HFFc6 (cell line): ENCODE results near the gene FUT3. TPM values are rescaled to one million over a fixed set of nuclear protein-coding genes. Genes with fewer than 3 reads are reported as not detected.

Experiments used
- DNase-seq: peaks from one replicate; pipeline ENCODE4 v3.0.0-alpha.2; 2018
- H3K27ac Mint-ChIP-seq: 2 replicates; pipeline ENCODE4 v1.8.0; 2020; ENCODE audit warnings: mild to moderate bottlenecking, mixed read lengths
- H3K27me3 Mint-ChIP-seq: 2 replicates; pipeline ENCODE4 v1.8.0; 2021; ENCODE audit warnings: mild to moderate bottlenecking, moderate library complexity, mixed read lengths; ENCODE audit not compliant: insufficient read depth
- H3K36me3 Mint-ChIP-seq: 2 replicates; pipeline ENCODE4 v1.8.0; 2021; ENCODE audit warnings: low read depth, mixed read lengths
- H3K4me1 Mint-ChIP-seq: 2 replicates; pipeline ENCODE4 v1.8.0; 2020; ENCODE audit warnings: low read depth, mixed read lengths
- H3K4me3 Mint-ChIP-seq: 2 replicates; pipeline ENCODE4 v1.8.0; 2020; ENCODE audit warnings: mild to moderate bottlenecking, moderate library complexity, mixed read lengths
- H3K9me3 Mint-ChIP-seq: 2 replicates; pipeline ENCODE4 v1.8.0; 2020; ENCODE audit warnings: mild to moderate bottlenecking, mixed read lengths
- CTCF ChIP-seq: fragments of 200-600 bp; sonication (generic); IDR thresholded peaks from 2 replicates; pipeline ENCODE4 v1.5.0; 2021; ENCODE audit warnings: antibody characterized with exemption, mild to moderate bottlenecking
- total RNA-seq, 6 experiments: library from RNA; stranded (reverse); fragmentation: NEBNext Ultra II Directional; extraction: Animal tissue kit (Norgen Biotek cat#: 25700); gene quantifications; 2 replicates in 1 of 6; 3 replicates in 5 of 6; pipeline ENCODE4 v1.2.3, GENCODE V29; 2021

Gene FUT3
- total RNA-seq, 6 experiments from 2014 or later = not detected

GRCh38 chr19:5831159-5831558 is 20.1 kb downstream of the FUT3 start:
- H3K36me3 Mint-ChIP-seq = peaks cover 4% of the 10 kb centered on the region; the same call in 1 of the 2 replicates
- no peak overlapping the region for H3K4me3 Mint-ChIP-seq
- H3K27ac Mint-ChIP-seq = no peak overlapping the region
- DNase-seq = no peak
- no peak for TF ChIP-seq CTCF
- no peaks in the 10 kb centered on the region for H3K4me1 Mint-ChIP-seq
- H3K9me3 Mint-ChIP-seq = no peaks in the 10 kb centered on the region
- peaks cover 56% of the 10 kb centered on the region for H3K27me3 Mint-ChIP-seq

DNA sequence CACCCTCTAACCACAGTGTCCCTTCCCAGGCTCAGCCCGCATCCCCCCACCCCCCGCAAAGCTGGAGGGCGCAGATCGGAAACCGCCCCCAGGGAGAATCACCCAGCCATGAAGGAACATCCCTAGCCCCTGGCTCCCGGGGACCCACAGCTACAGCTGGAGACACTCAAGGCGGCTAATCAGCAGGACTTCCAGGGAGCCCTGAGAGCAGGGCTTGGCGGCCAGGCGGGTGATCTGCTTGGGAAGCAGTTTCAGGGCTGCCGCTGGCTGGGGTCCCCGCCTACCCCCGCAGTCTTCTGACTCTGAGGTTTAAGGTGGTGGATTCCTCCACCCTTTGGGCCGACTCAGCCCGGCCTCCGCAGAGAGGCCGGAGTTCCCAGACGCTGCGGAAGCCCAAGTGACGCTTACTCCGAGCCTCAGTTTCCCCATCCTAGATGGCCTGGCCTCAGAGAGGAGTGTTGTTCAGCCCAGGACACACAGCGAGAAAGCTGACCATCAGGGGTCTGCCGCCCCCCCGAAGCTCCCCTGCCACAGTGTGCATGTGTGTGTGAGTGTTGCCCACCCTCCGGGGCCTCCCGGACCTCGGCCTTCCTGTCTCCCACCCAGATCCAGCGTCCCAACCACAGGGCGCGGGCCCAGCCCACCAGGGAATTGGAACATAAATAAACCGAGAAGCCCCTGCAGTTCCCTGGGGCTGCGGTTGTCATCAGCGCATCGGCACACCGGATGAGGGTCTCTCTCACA is 21.5 kb downstream of the FUT3 start:
- peaks cover 4% of the 10 kb centered on the region; the same call in 1 of the 2 replicates for H3K36me3 Mint-ChIP-seq
- no peak for TF ChIP-seq CTCF
- H3K27me3 Mint-ChIP-seq = peaks cover 44% of the 10 kb centered on the region
- no peak for DNase-seq
- H3K9me3 Mint-ChIP-seq = no peaks in the 10 kb centered on the region
- H3K4me1 Mint-ChIP-seq = no peaks in the 10 kb centered on the region
- H3K27ac Mint-ChIP-seq = no peak overlapping the region
- no peak overlapping the region for H3K4me3 Mint-ChIP-seq

- Mint-ChIP-seq H3K9me3 (no peaks in the 10 kb centered on the region), H3K36me3 (peaks cover 4% of the 10 kb centered on the region; the same call in 1 of the 2 replicates), H3K4me3 (peak overlapping the region; percentile 71), H3K27me3 (peaks cover 37% of the 10 kb centered on the region), H3K4me1 (no peaks in the 10 kb centered on the region), H3K27ac (no peak overlapping the region)
- DNase-seq = no peak
- TF ChIP-seq CTCF = no peak
These were observed 22.3 kb downstream of the FUT3 start for GRCh38 chr19:5828661-5829566.

GRCh38 chr19:5827891-5828660 is 23.2 kb downstream of the FUT3 start:
- Mint-ChIP-seq H3K9me3 (no peaks in the 10 kb centered on the region), H3K27ac (no peak overlapping the region)

More at GRCh38 chr19:5827891-5828660, 23.2 kb downstream of the FUT3 start:
- no peaks in the 10 kb centered on the region for H3K4me1 Mint-ChIP-seq
- peaks cover 4% of the 10 kb centered on the region; the same call in 1 of the 2 replicates for H3K36me3 Mint-ChIP-seq
- peaks cover 30% of the 10 kb centered on the region for H3K27me3 Mint-ChIP-seq
- TF ChIP-seq CTCF = no peak
- DNase-seq = peak; percentile 43
- peak overlapping the region; percentile 71 for H3K4me3 Mint-ChIP-seq
